H7 (cell line): ENCODE data around the gene RPRML. TPM values are rescaled to one million over a fixed set of nuclear protein-coding genes. Genes with fewer than 3 reads are reported as not detected.
"Not testable (repeated sequence)": the region's sequence is repeated elsewhere in the genome, so short reads cannot be mapped to it uniquely, and the experiment has no call there.

Experiments used
- DNase-seq: peaks from one replicate; pipeline ENCODE4 v3.0.0; 2012
- H3K27me3 ChIP-seq: 2 replicates; pipeline ENCODE4 v1.6.0; 2011; ENCODE audit warnings: mild to moderate bottlenecking, low read length; ENCODE audit not compliant: control insufficient read depth, insufficient read depth
- H3K36me3 ChIP-seq: replicated peaks from 2 replicates; pipeline ENCODE4 v1.5.1; 2011; ENCODE audit warnings: low read length; ENCODE audit not compliant: control insufficient read depth, insufficient read depth
- H3K4me3 ChIP-seq: 2 replicates; pipeline ENCODE4 v1.5.1; 2011; ENCODE audit warnings: low read depth, mild to moderate bottlenecking, control low read depth, low read length, moderate library complexity; ENCODE audit not compliant: insufficient read depth
- total RNA-seq: library from RNA; depleted of rRNA; stranded (reverse); fragments of >200 nt; shearing (Covaris generic); gene quantifications from 2 replicates; pipeline ENCODE4 v1.2.3, GENCODE V29; 2014; rRNA removed

RPRML gene
- 1.8 TPM in 2 replicates for total RNA-seq

- Histone ChIP-seq H3K27me3 (peaks cover 21% of the 10 kb centered on the region), H3K36me3 (no peaks in the 10 kb centered on the region), H3K4me3 (peak within 1 kb of the TSS; percentile 52)
- DNase-seq = peak; percentile 85
Observed at GRCh38 chr17:46979147-46979863, at the start of gene RPRML. Gene RPRML (minus strand): TSS chr17:46979253. CDS start chr17:46979007, 246 bp downstream.

GRCh38 chr17:47016966-47017365, 37.9 kb upstream of the RPRML start:
- not testable (repeated sequence) for H3K36me3 ChIP-seq, H3K27me3 ChIP-seq, DNase-seq, H3K4me3 ChIP-seq

GRCh38 chr17:47013341-47013740, 34.3 kb upstream of the RPRML start:
- H3K36me3 ChIP-seq = no peaks in the 10 kb centered on the region

GRCh38 chr17:47012457-47012856, 33.4 kb upstream of the RPRML start:
- no peak overlapping the region for H3K4me3 ChIP-seq
- no peak for DNase-seq
- no peaks in the 10 kb centered on the region for H3K27me3 ChIP-seq
- no peaks in the 10 kb centered on the region for H3K36me3 ChIP-seq

More at GRCh38 chr17:47013341-47013740, 34.3 kb upstream of the RPRML start:
- Histone ChIP-seq H3K4me3 (no peak overlapping the region), H3K27me3 (no peaks in the 10 kb centered on the region)
- no peak for DNase-seq

- Histone ChIP-seq H3K4me3 (no peak overlapping the region), H3K36me3 (no peaks in the 10 kb centered on the region), H3K27me3 (no peaks in the 10 kb centered on the region)
- DNase-seq = no peak
Observed at GRCh38 chr17:47009759-47010594, 30.9 kb upstream of the RPRML start.

- DNase-seq = no peak
- no peak overlapping the region for H3K4me3 ChIP-seq
- H3K27me3 ChIP-seq = no peaks in the 10 kb centered on the region
- no peaks in the 10 kb centered on the region for H3K36me3 ChIP-seq
Observed at GRCh38 chr17:47004906-47005305, 25.9 kb upstream of the RPRML start.

- not testable (repeated sequence) for DNase-seq, H3K4me3 ChIP-seq, H3K36me3 ChIP-seq
Observed at GRCh38 chr17:47003864-47004263, 24.8 kb upstream of the RPRML start.

GRCh38 chr17:46995841-46996571, 17.0 kb upstream of the RPRML start:
- H3K27me3 ChIP-seq = no peaks in the 10 kb centered on the region
- no peaks in the 10 kb centered on the region for H3K36me3 ChIP-seq
- DNase-seq = no peak
- H3K4me3 ChIP-seq = no peak overlapping the region

More at GRCh38 chr17:47003864-47004263, 24.8 kb upstream of the RPRML start:
- not testable (repeated sequence) for H3K27me3 ChIP-seq

- no peak overlapping the region for H3K4me3 ChIP-seq
- H3K27me3 ChIP-seq = no peaks in the 10 kb centered on the region
- no peaks in the 10 kb centered on the region for H3K36me3 ChIP-seq
- no peak for DNase-seq
Observed at GRCh38 chr17:46994993-46995392, 15.9 kb upstream of the RPRML start.

- Histone ChIP-seq H3K27me3 (no peaks in the 10 kb centered on the region), H3K36me3 (no peaks in the 10 kb centered on the region), H3K4me3 (no peak overlapping the region)
- DNase-seq = no peak
Observed at GRCh38 chr17:46991617-46992016, 12.6 kb upstream of the RPRML start.

GRCh38 chr17:46989637-46990431, 10.8 kb upstream of the RPRML start:
- H3K4me3 ChIP-seq = no peak overlapping the region
- no peaks in the 10 kb centered on the region; the same call in 1 of the 2 replicates for H3K27me3 ChIP-seq
- DNase-seq = no peak
- no peaks in the 10 kb centered on the region for H3K36me3 ChIP-seq

- not testable (repeated sequence) for H3K36me3 ChIP-seq, DNase-seq, H3K27me3 ChIP-seq
Observed at GRCh38 chr17:46987927-46988326, 8.9 kb upstream of the RPRML start.

GRCh38 chr17:46986366-46986765, 7.3 kb upstream of the RPRML start:
- Histone ChIP-seq H3K4me3 (no peak overlapping the region), H3K27me3 (no peaks in the 10 kb centered on the region; the same call in 1 of the 2 replicates), H3K36me3 (no peaks in the 10 kb centered on the region)
- no peak for DNase-seq

More at GRCh38 chr17:46987927-46988326, 8.9 kb upstream of the RPRML start:
- H3K4me3 ChIP-seq = not testable (repeated sequence)

GRCh38 chr17:46984892-46985291, 5.8 kb upstream of the RPRML start:
- Histone ChIP-seq H3K36me3 (no peaks in the 10 kb centered on the region), H3K4me3 (no peak overlapping the region), H3K27me3 (peaks cover 2% of the 10 kb centered on the region; the same call in 1 of the 2 replicates)
- no peak for DNase-seq
